ENCODE results near the gene OR1E2. TPM values are rescaled to one million over a fixed set of nuclear protein-coding genes. Genes with fewer than 3 reads are reported as not detected.
"Not testable (repeated sequence)": the region's sequence is repeated elsewhere in the genome, so short reads cannot be mapped to it uniquely, and the experiment has no call there.

Gene OR1E2
- polyA plus RNA-seq, 3 donors: not detected

DNA sequence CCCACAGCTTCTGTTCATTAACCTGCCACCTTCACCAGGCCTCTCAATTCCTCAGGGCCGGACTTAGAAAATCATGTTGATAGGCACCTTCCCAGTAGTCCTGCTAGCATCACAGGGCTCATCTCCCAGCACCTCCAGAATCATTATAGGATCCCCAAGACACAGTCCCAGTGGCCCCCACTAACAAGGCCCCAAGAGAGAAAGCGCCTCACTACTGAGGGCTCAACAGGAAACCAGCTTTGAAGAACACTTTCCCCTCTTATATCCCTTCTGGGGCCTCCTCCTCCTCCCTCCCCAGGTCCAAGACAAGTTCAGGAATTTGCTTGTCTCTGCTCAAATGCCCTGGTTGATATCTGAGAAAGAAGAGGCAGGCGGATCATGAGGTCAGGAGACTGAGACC is 22.6 kb downstream of the OR1E2 start, which contains the start of gene OR3A3:
OR3A3 (plus strand) TSS at position 301 of the 400 bp plus-strand sequence.
- Mint-ChIP-seq H3K36me3 (no peaks in the 10 kb centered on the region), H3K9me3 (peaks cover 4 to 19% (median 10%) of the 10 kb centered on the region in 7 donors), H3K27ac (no peak within 1 kb of the TSS), H3K4me1 (peaks cover 2% of the 10 kb centered on the region), H3K27me3 (ENCODE audit: low read depth in 3 of 3) (peaks cover 3 to 15% (median 6%) of the 10 kb centered on the region in 3 donors), H3K4me3 (no peak within 1 kb of the TSS)
- Histone ChIP-seq H2AFZ (ENCODE audit: insufficient read depth, low read depth, low read length, poor library complexity, severe bottlenecking) (no peak within 1 kb of the TSS), H3K4me1 (ENCODE audit: control insufficient read depth in 1 of 2, insufficient read depth in 2 of 2, low read length in 2 of 2) (no peaks in the 10 kb centered on the region), H4K20me1 (ENCODE audit: insufficient read depth, low read length) (no peaks in the 10 kb centered on the region), H3K4me2 (replicated peaks; ENCODE audit: extremely low read depth, low read length, poor library complexity, severe bottlenecking) (no peak within 1 kb of the TSS), H3K27ac (ENCODE audit: low read depth in 1 of 2, low read length in 2 of 2) (no peak within 1 kb of the TSS), H3K9me3 (replicated peaks in 1 of 2; ENCODE audit: control insufficient read depth in 1 of 2, insufficient read depth in 1 of 2, low read length in 2 of 2) (peaks cover 5 to 12% of the 10 kb centered on the region in 2 donors), H3K9ac (ENCODE audit: insufficient read depth, low read length, poor library complexity, severe bottlenecking) (no peak within 1 kb of the TSS), H3K4me3 (replicated peaks in 1 of 3; ENCODE audit: low read depth in 2 of 3, low read length in 3 of 3) (no peak within 1 kb of the TSS), H3K36me3 (replicated peaks in 1 of 2; ENCODE audit: control insufficient read depth in 1 of 2, insufficient read depth in 2 of 2, low read length in 2 of 2) (no peaks in the 10 kb centered on the region), H3K27me3 (ENCODE audit: control insufficient read depth in 2 of 2, insufficient read depth in 2 of 2, low read length in 2 of 2) (peaks cover 0 to 7% of the 10 kb centered on the region in 2 donors), H3K79me2 (ENCODE audit: insufficient read depth, low read length) (no peaks in the 10 kb centered on the region)
- DNase-seq: no peak
- TF ChIP-seq, protein P1, sequence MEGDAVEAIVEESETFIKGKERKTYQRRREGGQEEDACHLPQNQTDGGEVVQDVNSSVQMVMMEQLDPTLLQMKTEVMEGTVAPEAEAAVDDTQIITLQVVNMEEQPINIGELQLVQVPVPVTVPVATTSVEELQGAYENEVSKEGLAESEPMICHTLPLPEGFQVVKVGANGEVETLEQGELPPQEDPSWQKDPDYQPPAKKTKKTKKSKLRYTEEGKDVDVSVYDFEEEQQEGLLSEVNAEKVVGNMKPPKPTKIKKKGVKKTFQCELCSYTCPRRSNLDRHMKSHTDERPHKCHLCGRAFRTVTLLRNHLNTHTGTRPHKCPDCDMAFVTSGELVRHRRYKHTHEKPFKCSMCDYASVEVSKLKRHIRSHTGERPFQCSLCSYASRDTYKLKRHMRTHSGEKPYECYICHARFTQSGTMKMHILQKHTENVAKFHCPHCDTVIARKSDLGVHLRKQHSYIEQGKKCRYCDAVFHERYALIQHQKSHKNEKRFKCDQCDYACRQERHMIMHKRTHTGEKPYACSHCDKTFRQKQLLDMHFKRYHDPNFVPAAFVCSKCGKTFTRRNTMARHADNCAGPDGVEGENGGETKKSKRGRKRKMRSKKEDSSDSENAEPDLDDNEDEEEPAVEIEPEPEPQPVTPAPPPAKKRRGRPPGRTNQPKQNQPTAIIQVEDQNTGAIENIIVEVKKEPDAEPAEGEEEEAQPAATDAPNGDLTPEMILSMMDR (IDR thresholded peaks at IDR 0.05): no peak
- intact Hi-C loops (cut with micrococcal nuclease): no loop called here
- WGBS (ENCODE audit: insufficient coverage): 100% methylated on average over 1 of the region's 3 CpGs

DNA sequence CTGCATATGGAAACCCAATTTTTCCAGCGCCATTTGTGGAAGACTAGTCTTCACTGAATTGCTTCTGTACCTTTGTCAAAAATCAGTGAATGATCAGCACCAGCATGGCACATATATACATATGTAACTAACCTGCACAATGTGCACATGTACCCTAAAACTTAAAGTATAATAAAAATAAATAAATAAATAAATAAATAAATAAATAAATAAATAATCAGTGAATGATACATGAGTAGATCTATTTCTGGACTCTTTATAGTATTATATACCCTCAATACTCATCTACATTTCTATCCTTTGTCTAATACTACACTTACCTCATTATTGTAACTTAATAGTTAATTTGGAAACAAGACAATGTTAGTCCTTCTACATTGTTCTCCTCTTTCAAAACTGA is 29.8 kb downstream of the OR1E2 start:
- H3K27me3 ChIP-seq (ENCODE audit: control insufficient read depth in 2 of 2, insufficient read depth in 2 of 2, low read length in 2 of 2); H3K4me3 Mint-ChIP-seq; H3K4me3 ChIP-seq (replicated peaks in 1 of 3; ENCODE audit: low read depth in 2 of 3, low read length in 3 of 3); H3K4me1 ChIP-seq (ENCODE audit: control insufficient read depth in 1 of 2, insufficient read depth in 2 of 2, low read length in 2 of 2); H3K9ac ChIP-seq (ENCODE audit: insufficient read depth, low read length, poor library complexity, severe bottlenecking); H4K20me1 ChIP-seq (ENCODE audit: insufficient read depth, low read length); H3K36me3 Mint-ChIP-seq; H3K36me3 ChIP-seq (replicated peaks in 1 of 2; ENCODE audit: control insufficient read depth in 1 of 2, insufficient read depth in 2 of 2, low read length in 2 of 2); H3K4me1 Mint-ChIP-seq; intact Hi-C loops (cut with micrococcal nuclease); H3K27ac ChIP-seq (ENCODE audit: low read depth in 1 of 2, low read length in 2 of 2); H2AFZ ChIP-seq (ENCODE audit: insufficient read depth, low read depth, low read length, poor library complexity, severe bottlenecking); DNase-seq; H3K4me2 ChIP-seq (replicated peaks; ENCODE audit: extremely low read depth, low read length, poor library complexity, severe bottlenecking); H3K27me3 Mint-ChIP-seq (ENCODE audit: low read depth in 3 of 3); H3K79me2 ChIP-seq (ENCODE audit: insufficient read depth, low read length); H3K27ac Mint-ChIP-seq: not testable (repeated sequence)
- peaks cover 4 to 19% (median 10%) of the 10 kb centered on the region in 7 donors for H3K9me3 Mint-ChIP-seq
- peaks cover 5 to 12% of the 10 kb centered on the region in 2 donors for H3K9me3 ChIP-seq (replicated peaks in 1 of 2; ENCODE audit: control insufficient read depth in 1 of 2, insufficient read depth in 1 of 2, low read length in 2 of 2)
- no CpG with 5 or more reads among the region's 1 CpG for WGBS (ENCODE audit: insufficient coverage)
